Amniotic stem cell (primary cell): ENCODE results near the gene SRGAP2C.
"Not testable (repeated sequence)": the region's sequence is repeated elsewhere in the genome, so short reads cannot be mapped to it uniquely, and the experiment has no call there.

Experiments
- DNase-seq: peaks from one replicate; lab custom pipeline; 2025; lab: John Stamatoyannopoulos, UW

The SRGAP2C gene

DNA sequence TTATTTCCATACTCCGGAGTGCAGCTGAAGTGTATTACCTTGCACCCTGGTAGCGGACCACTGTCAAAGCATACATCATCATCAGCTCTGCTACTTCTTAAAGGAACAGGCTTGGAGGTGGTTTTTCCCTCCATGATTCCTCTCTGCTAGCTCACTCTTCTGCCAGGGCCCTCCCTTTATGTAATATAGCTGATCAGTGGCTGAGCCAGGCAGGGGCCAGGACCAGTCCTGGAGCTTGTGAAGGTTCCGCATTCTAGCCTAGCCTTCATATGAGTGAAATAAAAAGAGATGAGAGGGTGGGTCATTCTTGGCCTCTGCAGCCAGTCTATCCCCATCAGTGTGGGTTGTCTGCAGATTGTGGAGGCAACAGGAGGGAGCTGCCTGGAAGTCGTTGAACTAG, 200.0 kb downstream of the SRGAP2C start:
- not testable (repeated sequence) for DNase-seq

DNA sequence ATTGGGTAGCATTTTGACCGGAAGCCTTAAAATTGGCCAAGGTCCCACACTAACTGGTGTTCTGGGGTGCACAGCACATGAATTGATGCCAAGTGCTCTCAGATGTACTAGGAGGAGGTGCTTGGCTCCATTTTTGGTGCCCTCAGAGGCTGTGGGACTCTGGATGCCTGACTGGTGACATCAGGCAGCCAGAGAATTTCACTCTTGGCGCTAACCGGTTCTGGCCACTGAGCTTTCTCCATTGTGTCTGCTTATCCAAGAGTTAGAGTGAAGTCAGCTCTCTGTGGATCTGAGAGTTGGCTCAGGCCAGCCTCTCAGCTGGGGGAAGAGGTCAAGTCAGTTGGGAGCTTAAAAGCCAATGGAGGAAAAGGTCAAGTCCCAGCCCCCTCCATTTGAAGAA, 200.4 kb downstream of the SRGAP2C start:
- not testable (repeated sequence) for DNase-seq

DNA sequence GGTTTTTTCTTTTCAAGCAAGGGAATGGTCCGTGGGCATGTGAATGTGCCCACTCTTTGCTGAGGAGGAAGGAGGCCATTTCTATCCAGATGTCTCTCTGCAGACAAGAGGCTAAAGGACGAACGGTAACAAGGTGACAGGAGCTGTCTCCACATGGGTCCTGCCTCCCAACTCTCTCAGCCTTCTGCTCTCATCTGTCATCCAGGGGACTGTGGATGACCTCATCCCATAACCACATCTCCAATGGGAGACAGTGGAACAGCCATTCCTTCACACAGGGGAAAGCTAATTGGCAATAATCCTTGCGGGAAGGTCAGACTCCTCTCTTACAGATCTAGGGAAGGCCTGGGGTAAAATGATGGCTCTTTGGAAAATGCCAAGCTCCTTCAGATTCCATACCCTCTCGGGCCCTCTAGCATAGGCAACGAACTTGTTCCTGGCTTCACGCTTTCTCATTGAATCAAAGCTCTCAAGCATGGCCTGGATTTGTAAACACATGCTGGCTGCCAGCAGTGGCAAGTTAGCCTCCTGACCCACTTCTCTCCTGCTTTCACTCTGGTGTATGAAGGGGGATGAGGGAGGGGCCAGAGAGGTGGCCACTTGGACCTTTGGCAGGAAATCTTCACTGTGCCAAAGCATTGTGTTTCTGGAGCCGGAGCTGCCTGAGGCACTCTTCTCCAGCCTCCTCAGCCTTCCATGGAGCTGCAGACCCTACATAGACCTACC, 201.0 kb downstream of the SRGAP2C start:
- not testable (repeated sequence) for DNase-seq

DNA sequence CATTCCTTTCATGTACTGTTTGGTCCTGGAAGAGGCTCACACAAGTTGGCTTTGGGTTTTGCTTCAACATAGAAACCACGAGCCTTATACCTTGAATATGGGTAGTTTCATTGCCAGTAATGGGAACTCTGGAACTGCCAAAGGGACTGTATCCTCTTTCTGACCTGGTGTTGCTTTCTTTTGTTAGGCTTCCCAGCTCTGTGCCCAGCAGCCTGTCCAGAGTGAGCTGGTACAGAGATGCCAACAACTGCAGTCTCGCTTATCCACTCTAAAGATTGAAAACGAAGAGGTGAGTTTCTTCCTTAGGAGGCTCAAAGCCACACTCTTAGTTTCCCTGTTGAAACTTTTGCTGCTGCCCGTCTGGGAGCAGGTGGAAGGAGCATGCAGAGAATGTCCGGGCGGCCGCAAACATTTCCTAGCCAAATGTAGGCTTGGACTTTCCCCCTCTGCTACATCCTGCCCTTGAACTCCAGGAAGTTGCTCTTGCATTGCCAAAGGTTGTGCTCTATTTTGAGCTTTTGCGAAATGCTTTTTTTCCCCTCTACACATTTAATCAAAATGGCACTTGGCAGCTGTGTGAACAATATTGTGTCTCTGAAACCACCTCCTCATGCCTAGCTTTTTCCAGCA, 201.7 kb downstream of the SRGAP2C start:
- DNase-seq: not testable (repeated sequence)

DNA sequence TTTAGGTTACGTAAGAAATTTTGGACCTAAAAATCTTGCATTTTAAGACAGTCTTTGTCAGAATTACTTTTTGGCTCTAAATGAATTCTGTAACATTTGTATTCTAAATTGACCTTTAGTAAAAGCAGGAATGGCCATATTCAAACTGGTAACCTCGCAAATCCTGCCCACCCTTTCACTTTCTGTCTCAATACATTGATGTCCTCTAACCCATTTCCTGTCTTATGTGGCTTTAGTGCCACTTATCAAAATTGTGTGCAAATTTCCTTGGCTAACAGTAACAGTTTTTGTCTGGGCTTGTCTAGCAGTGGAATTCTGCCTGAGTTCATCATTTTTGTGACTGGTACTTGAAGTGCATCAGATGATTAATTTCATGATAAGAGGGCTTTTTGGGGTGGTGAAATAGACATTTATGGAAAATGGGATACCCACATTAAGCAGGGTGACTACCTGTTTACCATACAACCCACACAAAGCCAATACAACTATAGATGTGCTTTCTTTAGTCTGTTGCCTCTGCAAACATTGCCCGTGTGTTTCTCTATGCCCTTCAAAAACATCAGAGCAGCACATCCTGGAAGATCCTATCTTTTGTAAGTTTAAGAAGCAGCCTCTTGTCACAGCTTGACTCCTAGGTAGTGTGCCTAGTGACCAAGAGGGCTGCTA, 205.3 kb downstream of the SRGAP2C start:
- DNase-seq: not testable (repeated sequence)

DNA sequence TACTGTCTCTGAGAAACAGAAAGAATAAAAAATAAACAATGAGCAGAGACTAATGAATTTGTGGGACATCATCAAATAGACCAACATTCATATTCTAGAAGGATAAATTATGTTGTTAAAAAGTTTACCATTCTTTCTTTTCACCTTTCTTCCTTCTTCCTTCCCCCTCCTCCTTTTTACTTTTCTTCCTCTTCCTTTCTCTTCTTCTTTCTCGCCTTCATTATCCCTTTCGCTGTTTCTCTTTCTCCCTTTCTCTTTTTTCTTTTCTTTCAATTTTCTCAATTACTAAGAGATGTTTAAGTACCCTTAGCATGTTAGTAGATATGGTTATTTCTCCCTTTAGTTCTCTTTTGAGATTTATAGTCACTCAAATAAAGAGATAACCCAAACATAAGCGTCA, 207.4 kb downstream of the SRGAP2C start:
- DNase-seq: not testable (repeated sequence)

DNA sequence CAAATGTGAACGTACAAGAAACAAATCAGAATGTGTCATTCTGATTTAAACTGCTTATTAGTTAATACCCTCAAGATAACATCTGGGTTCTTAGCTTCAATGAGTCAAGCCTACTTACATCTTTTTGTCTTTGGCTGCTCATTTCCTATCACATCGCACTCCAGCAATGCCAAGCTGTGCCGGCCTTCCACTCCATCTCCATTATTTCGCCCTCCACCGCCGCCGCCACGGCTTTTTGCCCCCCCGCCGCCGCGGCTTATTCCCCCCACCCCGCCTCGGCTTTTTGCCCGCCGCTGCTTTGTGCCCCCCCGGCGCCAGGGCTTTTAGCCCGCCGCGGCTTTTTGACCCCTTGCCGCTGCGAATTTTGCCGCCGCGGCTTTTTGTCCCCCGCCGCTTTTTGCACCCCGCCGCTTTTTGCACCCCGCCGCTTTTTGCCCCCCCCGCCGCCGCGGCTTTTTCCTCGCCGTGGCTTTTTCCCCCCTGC, 211.0 kb downstream of the SRGAP2C start:
- DNase-seq: not testable (repeated sequence)

DNA sequence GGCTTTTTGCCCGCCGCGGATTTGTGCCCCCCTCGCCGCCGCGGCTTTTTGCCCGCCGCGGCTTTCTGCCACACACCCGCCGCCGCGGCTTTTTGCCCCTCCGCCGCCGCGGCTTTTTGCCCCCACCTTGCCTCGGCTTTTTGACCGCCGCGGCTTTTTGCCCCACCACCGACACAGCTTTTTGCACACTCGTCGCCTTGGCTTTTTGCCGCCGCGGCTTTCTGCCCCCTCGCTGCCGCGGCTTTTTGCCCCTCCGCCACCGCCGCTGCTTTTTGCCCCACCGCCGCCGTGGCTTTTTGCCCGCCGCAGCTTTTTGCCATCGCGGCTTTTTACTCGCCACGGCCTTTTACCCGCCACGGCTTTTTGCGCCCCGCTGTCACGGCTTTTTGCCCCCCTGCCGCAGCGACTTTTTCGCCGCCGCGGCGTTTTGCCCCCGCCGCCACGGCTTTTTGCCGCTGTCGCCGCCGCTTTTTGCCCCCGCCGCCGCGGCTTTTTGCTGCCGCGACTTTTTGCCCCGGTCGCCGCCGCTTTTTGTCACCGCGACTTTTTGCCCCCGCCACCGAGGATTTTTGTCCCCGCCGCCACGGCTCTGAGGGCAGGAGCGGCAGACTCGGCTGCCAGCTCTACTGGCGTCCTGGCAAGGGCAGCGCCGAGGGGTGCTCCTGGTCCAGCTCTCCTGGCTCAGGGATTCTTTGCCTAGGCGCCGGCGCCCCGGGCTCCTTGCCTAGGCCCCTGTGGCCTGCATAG, 211.7 kb downstream of the SRGAP2C start:
- not testable (repeated sequence) for DNase-seq

DNA sequence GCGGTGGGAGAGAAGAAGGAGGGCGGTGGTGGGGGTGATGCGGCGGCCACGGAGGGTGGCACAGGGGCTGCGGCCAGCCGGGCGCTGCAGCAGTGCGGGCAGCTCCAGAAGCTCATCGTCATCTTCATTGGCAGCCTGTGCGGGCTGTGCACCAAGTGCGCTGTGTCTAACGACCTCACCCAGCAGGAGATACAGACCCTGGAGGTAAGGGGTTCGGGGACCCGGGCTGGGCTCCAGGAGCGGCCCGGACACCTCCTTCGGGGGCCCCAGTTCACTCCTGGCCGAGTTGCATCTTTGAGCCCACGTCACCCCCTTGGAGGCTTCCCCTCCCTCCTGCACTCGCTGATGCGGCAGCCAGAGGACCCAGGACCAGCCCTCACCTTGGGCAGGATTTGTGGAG, 212.3 kb downstream of the SRGAP2C start:
- DNase-seq: not testable (repeated sequence)

DNA sequence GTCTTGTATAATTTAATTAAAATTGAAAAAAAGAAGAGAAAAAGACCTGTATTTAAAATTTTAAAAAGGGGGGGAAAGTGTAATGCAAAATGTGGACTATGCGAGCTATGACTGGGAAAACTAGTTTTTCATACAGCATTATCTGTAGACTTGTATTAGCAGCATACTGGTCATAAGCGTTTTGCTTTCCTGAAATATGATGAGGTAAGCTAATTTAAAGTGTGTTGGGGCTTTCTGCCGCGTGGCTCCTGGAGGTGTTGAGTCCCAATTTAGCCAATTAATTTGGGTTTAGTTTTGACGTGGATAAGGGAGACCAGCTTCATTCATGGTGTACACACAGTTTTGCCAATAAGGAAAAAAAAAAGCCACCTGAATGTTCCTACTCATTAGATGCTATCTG, 214.4 kb downstream of the SRGAP2C start:
- not testable (repeated sequence) for DNase-seq

DNA sequence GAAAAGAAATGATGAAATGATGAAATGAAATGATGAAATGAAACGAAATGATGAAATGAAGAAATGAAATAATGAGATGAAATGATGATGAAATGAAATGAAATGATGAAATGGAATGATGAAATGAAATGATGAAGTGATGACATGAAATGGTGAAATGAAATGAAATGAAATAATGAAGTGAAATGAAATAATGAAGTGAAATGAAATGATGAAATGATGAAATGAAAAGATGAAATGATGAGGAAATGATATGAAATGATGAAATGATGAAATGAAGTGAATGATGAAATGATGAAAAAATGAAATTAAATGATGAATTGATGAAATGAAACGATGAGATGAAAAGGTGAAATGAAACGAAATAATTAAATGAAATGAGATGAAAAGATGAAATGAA, 215.3 kb downstream of the SRGAP2C start:
- DNase-seq: not testable (repeated sequence)

DNA sequence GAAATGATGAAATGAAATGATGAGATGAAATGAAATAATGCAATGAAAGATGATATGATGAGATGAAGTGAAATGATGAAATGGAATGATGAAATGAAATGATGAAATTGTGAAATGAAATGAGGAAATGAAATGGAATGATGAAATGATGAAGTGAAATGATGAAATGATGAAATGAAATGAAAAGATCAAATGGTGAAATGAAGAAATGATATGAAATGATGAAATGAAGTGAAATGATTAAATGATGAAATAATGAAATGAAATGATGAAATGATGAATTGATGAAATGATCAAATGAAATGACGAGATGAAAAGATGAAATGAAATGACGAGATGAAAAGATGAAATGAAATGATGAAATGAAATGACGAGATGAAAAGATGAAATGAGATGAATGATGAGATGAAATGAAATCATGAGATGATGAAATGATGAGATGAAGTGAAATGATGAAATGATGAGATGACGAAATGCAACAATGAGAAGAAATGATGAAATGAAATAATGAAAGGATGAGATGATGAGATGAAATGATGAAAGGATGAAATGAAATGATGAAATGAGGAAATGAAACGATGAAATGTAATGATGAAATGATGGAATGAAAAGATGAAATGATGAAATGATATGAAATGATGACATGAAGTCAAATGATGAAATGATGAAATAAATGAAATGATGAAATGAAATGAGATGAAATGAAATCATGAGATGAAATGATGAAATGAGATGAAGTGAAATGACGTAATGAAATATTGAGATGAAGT, 216.0 kb downstream of the SRGAP2C start:
- not testable (repeated sequence) for DNase-seq

DNA sequence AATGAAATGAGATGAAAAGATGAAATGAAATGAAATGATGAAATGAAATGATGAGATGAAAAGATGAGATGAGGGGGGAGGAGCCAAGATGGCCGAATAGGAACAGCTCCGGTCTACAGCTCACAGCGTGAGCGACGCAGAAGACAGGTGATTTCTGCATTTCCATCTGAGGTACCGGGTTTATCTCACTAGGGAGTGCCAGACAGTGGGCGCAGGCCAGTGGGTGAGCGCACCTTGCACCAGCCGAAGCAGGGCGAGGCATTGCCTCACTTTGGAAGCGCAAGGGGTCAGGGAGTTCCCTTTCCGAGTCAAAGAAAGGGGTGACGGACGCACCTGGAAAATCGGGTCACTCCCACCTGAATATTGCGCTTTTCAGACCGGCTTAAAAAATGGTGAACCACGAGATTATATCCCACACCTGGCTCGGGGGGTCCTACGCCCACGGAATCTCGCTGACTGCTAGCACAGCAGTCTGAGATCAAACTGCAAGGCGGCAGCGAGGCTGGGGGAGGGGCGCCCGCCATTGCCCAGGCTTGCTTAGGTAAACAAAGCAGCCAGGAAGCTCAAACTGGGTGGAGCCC, 216.7 kb downstream of the SRGAP2C start:
- DNase-seq: not testable (repeated sequence)

DNA sequence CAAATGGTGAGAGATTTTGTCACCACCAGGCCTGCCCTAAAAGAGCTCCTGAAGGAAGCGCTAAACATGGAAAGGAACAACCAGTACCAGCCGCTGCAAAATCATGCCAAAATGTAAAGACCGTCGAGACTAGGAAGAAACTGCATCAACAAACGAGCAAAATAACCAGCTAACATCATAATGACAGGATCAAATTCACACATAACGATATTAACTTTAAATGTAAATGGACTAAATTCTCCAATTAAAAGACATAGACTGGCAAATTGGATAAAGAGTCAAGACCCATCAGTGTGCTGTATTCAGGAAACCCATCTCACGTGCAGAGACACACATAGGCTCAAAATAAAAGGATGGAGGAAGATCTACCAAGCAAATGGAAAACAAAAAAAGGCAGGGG, 218.5 kb downstream of the SRGAP2C start:
- DNase-seq: not testable (repeated sequence)

DNA sequence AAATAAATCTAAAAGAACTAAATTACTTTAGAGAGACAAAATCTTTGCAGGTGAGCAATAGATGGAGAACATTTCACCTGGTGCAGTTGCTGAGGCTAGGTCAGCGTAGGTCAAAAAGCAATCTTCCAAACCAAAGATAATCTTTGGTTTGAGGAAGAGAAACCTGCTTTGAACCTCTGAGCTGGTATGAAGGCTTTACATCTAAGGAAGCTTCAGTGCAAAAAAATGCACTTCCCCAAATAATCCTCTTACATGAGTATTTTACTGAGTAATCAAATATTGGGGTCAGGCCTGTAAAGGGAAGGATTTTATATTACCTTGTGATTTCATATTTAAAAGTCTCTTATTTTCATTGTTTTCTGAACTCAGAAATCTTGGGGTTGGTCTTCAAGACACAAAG, 223.6 kb downstream of the SRGAP2C start:
- no peak for DNase-seq

DNA sequence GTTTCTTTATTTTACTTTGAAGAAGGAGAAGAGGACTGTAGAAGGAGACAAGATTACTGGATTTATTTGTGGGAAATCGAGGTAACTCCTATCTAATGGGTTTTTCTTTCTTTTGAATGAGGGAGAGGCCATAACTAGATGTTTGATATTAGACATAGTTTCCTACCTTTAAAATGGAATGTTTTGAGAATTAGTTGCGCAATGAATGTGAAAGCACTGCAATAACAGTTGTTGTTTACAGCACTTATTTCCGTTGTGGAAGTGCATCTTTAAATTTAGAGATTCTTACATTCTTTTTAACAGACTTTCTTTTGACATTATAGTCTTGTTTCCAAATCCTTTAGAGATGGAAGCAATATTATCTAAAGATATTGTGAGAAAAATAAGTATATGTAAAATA, 229.0 kb downstream of the SRGAP2C start:
- DNase-seq: no peak

DNA sequence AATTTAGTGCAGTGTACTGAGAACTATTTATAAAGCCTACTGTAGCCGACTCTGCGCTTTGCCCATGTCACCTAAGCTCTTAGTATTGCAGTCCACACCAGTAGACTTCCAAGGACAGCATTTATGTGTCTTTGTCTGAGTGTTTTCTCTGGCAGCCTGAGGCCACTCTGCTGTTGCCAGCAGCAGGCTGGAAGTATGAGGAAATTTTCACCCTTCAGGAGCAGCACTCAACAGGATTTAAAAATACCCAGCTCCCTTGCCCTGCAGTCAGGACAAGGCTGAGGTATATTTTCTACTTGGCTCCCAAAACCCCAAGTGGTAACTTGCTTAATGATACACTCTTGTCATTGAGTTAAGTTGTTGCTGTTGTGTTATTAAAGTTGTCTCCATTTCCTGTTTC, 230.1 kb downstream of the SRGAP2C start:
- DNase-seq: no peak

DNA sequence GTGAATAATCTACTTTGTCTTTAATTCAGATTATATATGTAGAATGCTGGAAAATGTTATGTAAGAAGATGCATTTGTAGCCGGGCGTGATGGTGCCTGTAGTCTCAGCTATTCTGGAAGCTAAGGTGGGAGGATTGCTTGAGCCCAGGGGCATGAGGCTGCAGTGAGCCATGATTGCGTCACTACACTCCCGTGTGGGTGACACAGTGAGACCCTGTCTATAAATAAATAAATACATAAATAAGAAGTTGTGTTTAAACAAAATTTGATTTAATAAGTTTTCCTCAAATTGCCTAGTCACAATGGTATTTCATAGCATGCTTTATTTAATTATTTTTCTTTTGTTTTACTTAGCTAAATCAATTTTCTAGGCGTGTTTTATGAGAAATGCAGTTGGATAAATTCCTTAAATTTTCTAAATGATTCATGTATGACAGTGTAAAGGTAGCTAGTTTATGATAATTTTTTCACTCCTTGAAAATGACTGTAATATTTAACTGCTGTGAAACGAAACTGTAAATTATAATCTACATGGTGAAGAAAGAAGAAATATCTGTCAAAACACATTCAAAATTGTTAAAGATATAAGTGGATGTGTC, 232.6 kb downstream of the SRGAP2C start:
- DNase-seq: no peak

DNA sequence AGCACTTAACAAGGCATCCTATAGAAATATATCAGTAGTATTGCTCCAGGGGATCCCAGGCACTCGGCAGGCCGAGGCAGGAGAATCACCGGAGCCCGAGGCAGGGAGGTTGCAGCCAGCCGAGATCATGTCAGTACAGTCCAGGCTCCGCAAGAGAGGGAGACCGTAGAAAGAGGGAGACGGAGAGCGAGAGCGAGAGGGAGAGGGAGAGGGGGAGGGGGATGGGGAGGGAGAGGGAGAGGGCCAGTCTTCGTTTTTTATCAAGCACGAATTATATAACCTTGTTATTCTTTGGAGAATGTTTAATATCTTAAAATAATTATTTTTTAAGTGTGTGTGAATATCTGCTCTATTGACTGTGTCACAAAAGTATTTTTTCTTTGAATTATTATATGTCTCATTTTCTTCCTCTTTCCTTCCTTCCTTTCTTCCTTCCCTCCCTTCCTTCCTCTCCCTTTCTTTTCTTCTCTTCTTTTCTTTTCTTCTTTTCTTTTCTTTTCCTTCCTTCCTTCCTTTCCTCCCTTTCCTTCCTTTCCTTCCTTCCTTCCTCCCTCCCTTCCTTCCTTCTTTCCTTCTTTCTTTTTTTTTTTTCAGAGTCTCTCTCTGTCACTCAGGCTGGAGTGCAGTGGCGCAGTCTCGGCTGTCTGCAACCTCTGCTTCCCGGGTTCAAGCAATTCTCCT, 233.7 kb downstream of the SRGAP2C start:
- no peak for DNase-seq

DNA sequence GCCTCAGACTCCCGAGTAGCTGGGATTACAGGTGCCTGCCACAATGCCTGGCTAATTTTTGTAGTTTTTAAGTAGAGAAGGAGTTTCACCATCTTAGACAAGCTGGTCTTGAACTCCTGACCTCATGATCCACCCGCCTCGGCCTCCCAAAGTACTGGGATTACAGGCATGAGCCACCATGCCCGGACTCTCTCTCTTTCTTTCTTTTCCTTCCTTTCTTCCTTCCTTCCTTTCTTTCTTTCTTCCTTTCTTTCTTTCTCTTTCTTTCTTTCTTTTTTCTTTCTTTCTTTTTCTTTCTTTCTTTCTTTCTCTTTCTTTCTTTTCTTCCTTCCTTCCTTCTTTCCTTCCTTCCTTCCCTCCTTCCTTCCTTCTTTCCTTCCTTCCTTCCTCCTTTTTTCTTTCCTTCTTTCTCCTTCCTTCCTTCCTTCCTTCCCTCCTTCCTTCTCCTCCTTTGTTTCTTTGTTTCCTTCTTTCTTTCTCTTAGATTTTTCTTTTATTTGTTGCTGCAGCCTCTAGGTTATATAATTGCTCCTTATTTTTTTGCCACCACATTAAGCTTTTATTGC, 234.4 kb downstream of the SRGAP2C start:
- DNase-seq: not testable (repeated sequence)
